ENCODE data around the gene FUT1.

GRCh38 chr19:48720613-48721296 lies 31.7 kb downstream of the FUT1 start:
- peak in 1 of 4 experiments; percentile 9 for TF ChIP-seq CTCF (IDR thresholded peaks at IDR 0.05)
- no peak for TF ChIP-seq POLR2A (IDR thresholded peaks at IDR 0.05)

All from gastroesophageal sphincter (tissue), 3 donors.